ENCODE results near the gene NPHP4.
"Not testable (repeated sequence)": the region's sequence is repeated elsewhere in the genome, so short reads cannot be mapped to it uniquely, and the experiment has no call there.

NPHP4 gene

DNA sequence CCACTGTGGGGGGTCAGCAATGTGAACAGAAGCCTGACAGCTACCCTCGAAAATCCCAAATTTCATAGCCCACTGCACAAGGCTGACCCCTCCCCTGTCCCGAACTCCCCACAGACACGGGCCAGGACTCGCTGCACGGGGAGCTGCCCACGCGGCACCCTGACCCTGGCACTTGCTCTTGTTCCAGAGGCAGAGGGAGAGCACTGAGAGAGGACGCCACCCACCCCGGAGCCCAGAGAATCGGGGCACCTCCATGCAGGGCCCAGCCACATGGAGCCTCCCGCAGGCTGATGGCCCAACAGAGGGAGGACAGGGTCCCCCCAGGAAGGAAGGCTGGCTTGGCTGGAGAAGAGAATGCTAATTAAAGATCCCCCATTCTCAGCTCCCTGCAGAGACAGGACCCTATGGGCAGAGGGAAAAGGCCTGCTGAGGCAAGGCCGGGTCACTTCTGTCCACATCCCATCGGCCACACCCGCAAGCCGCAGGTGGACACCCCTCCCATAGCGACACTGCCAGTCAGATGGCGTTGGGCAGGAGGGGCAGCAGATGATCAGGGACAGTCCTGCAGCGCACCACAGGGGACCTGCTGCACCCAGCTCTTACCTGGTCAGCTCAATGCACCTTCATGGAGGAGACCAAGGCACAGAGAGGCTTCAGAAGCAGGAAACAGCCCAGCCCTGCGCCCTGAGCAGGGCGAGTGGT, 136.9 kb downstream of the NPHP4 start:
- no peak for DNase-seq (ENCODE audit: low spot score)

- no peak for DNase-seq (ENCODE audit: low spot score)
Measured at GRCh38 chr1:5854754-5855153, 137.5 kb downstream of the NPHP4 start.

DNA sequence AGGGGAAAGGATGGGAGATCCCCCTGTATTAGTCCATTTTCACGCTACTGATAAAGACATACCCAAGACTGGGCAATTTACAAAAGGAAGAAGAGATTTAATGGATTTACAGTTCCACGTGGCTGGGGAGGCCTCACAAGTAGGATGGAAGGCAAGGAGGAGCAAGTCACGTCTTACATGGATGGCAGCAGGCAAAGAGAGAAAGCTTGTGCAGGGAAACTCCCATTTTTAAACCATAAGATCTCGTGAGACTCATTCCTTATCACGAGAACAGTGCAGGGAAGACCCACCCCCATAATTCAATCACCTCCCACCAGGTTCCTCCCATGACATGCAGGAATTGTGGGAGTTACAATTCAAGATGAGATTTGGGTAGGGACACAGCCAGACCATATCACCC, 138.4 kb downstream of the NPHP4 start:
- not testable (repeated sequence) for DNase-seq (ENCODE audit: low spot score)

- no peak for DNase-seq (ENCODE audit: low spot score)
Measured at GRCh38 chr1:5850503-5850902, 141.7 kb downstream of the NPHP4 start.

GRCh38 chr1:5849550-5849949, 142.7 kb downstream of the NPHP4 start:
- no peak for DNase-seq (ENCODE audit: low spot score)

DNA sequence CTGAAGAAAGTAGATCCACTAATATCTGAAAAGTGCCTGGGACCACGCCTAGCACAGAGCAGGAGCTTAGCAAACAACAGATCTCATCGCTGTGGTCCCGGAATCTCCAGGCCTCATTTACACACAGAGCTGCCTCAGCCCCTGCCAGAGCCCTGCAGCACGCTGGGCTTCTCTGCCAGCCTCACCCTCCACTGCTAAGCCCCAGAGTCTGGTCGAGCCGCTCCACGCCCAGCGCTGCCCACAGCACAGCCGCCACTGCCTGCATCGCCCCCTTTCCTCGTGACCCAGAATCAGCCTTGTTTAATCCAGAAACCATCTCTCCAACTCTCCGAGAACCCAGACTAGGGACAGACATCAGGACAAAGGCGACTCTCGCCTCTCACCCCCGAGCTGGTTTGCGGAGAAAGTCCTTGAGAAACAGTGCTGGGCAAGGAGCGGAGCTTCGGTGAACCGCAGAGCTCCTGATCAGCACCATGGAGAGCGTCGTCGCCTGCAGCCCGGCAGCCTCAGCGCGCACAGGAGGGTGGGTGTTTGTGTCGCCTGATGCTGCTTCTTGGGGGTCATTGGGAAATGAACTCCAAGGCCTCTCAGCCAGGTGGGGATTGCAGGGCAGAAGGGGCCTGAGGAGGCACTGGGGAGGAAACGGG, 145.1 kb downstream of the NPHP4 start:
- DNase-seq (ENCODE audit: low spot score), result no peak

DNA sequence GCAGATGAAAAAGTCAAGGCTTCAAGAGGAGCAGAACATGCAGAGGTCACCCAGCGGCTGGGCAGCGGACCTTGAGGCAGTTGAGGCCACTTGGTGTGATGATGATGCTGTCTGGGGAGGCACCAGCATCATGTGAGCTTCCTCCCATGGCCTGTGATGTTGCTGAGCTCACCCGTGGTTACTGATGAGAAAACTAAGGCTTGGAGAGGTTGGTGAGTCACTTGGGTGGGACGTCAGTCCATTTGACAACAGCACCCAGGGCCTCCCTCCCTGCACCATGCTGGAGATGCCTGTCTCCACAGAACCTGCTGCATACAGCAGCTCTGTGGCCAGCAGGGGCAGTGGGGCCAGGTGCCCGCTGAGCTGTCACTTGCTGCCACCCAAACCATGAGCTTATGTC, 146.8 kb downstream of the NPHP4 start:
- no peak for DNase-seq (ENCODE audit: low spot score)

- DNase-seq (ENCODE audit: low spot score), result no peak
Measured at GRCh38 chr1:5844442-5844841, 147.8 kb downstream of the NPHP4 start.

DNA sequence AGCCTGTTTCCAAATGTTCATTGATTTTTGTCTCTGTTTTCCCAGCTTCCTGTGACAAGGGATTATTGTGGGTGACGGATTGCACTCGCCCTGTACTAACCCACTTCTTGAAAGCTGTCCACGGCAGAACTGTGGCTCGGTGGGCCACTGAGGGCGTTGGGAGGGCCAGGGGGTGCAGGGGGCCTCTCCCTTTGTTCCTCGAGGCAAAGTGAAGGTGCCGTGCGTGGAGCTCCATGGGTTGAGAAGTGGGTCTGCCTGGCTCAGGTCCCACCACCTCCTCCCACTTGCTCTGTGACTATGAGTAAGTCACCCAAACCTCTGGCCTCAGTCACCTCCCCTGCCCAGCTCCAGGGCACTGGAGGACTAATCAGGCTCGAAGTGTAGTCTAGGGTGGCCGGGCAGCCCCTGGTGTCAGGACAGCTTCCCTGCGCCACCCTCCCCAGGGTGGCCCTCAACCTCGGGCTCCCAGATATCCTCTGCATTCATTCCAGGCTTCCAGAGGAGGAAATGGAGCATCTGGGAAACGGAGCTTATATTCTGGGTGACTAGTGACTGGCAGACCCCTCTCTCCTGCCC, 148.6 kb downstream of the NPHP4 start:
- DNase-seq (ENCODE audit: low spot score), result no peak

DNA sequence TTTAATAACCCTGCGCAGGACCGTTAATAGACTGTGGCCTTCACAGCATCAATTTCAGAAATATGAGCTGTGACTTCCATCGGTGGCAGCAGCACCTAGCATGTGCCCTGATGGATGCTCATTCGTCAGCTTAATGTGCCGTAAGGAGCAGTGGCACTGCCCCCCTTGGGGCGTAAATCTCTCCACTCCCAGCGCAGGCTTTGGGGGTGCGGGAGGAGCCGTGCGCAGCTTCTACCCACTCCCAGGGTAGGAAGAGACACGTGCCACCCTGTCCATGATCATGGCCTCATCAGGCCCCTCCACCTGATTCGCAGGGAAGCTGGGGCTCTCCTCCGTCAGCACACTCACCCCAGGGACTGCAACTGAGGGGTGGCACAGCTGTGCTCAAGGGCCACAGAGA, 149.5 kb downstream of the NPHP4 start:
- no peak for DNase-seq (ENCODE audit: low spot score)

DNA sequence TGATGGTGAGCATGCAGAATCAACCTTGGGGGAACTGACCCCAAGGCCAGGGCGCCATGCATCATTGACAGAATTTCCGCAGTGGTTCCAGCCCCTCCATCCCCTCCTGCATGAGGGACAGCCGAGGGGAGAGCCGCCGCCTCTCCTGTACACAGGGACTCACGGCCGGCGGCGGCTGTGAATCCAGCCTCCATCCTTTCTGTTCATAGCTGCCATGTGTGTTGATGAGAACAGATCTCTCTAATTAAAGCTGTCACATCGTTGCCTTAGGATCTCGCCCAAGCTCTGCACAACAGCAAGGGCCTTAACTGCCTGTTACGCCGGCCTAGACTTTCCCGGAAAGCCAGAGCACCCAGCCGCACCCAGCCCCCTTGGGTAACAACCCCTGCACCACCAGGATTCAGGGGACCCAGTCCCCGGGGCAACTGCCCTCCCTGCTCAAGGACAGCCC, 151.6 kb downstream of the NPHP4 start:
- no peak for DNase-seq (ENCODE audit: low spot score)

DNA sequence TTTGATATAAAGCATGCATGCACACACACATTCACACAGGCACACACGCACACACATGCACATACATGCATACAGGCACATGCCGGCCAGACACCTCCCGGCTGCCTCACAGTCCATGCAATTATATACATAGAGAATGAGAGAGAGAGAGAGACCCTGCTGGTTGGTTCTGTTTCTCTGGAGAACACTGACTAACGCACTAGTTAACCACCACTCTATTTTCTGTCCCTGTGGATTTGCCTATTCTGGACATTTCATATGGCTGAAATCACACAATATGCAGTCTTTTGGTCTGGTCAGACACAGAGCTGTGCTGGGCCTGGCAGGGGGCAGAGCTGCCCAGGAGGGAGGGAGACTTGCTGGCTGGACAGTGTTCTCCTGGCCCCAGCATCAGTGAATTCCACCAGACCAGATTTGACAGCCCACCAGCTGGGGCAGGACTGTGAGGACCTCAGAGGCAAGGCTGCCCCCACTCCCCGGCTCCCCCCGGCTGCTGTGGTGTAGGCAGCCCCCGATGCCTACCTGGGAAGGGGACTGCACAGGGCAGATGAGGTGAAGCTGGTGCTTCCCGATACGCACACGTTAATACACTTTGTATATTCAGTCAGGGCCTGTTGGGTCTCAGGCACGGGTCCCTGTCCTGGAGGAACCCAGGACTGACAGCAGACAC, 152.2 kb downstream of the NPHP4 start:
- DNase-seq (ENCODE audit: low spot score), result no peak

- no peak for DNase-seq (ENCODE audit: low spot score)
Measured at GRCh38 chr1:5839161-5839880, 152.9 kb downstream of the NPHP4 start.

- no peak for DNase-seq (ENCODE audit: low spot score)
Measured at GRCh38 chr1:5837976-5838653, 154.1 kb downstream of the NPHP4 start.

- no peak for DNase-seq (ENCODE audit: low spot score)
Measured at GRCh38 chr1:5836776-5837440, 155.3 kb downstream of the NPHP4 start.

DNA sequence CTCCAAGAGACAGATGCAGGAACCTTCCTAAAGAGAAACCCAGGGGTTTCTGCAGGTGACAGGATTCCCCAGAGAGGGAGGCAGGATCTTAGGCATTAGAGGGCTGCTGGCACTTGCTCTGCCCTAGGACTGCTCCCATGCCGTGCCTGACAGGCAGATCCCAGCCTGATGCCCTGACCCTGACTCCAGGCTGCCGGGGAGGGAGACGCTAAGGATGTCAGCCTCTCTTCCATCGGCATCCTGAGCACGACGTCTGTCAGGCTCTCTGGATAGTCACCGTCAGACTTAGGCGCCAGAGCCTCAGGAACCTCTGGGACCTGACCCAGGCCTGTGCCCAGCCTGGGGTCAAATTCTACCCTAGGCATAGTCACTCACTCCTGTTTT, 157.1 kb downstream of the NPHP4 start:
- DNase-seq (ENCODE audit: low spot score), result no peak

GRCh38 chr1:5834477-5835178, 157.6 kb downstream of the NPHP4 start:
- no peak for DNase-seq (ENCODE audit: low spot score)

GRCh38 chr1:5833911-5834310, 158.3 kb downstream of the NPHP4 start:
- no peak for DNase-seq (ENCODE audit: low spot score)

GRCh38 chr1:5832916-5833895, 159.0 kb downstream of the NPHP4 start:
- no peak for DNase-seq (ENCODE audit: low spot score)
